PC-3 (cell line): Measurements from ENCODE around the gene PRPF38B.

Experiments
- CTCF ChIP-seq: fragments of 300-600 bp; sonication (generic); conservative IDR thresholded peaks from 2 replicates; pipeline ENCODE4 v1.5.1; 2017; ENCODE audit warnings: antibody characterized with exemption, low read depth, mild to moderate bottlenecking, low read length
- EZH2 ChIP-seq: fragments of 300-600 bp; sonication (generic); IDR thresholded peaks from one replicate; pipeline ENCODE4 v1.6.1; 2017; ENCODE audit warnings: antibody characterized with exemption, mild to moderate bottlenecking, low read length; ENCODE audit not compliant: unreplicated experiment
- EZH2phosphoT487 ChIP-seq: fragments of 300-600 bp; sonication (generic); IDR thresholded peaks from 2 replicates; pipeline ENCODE4 v1.6.1; 2018; ENCODE audit warnings: mild to moderate bottlenecking, antibody characterized with exemption, low read length, borderline replicate concordance

- TF ChIP-seq CTCF (no peak), EZH2 (no peak), EZH2phosphoT487 (no peak)
Measured at GRCh38 chr1:108691128-108691941, 775 bp upstream of the PRPF38B start.
